Adrenal gland (tissue), 12 donors: Measurements from ENCODE around the gene CSF1R. TPM values are rescaled to one million over a fixed set of nuclear protein-coding genes. Genes with fewer than 3 reads are reported as not detected.

Experiments
- DNase-seq, 7 donors: peaks; one replicate each; pipeline ENCODE4 v3.0.0-alpha.2; 2019 to 2020
- H3K27ac ChIP-seq, 5 donors: fragments of 200-600 bp; sonication (generic) in 4 of 5; 1 replicate in 3 of 5; 2 replicates in 2 of 5; pipeline versions ENCODE4 v1.5.1 to v1.8.0; 2016 to 2020; ENCODE audit warnings: mild to moderate bottlenecking in 1 of 5
- H3K27me3 ChIP-seq: fragments of 200-600 bp; 2 replicates; pipeline ENCODE4 v1.8.0; 2021
- H3K36me3 ChIP-seq, 2 donors: fragments of 200-600 bp; replicated peaks in 1 of 2; 1 replicate in 1 of 2; 2 replicates in 1 of 2; pipeline versions ENCODE4 v1.5.1 to v1.8.0; 2018 to 2022
- H3K4me1 ChIP-seq, 2 donors: fragments of 200-600 bp; replicated peaks in 1 of 2; 1 replicate in 1 of 2; 2 replicates in 1 of 2; pipeline versions ENCODE4 v1.5.1 to v1.8.0; 2018 to 2021
- H3K4me3 ChIP-seq, 4 donors: fragments of 200-600 bp; sonication (generic) in 3 of 4; one replicate each; pipeline ENCODE4 v1.5.1; 2016 to 2018
- H3K9me3 ChIP-seq, 3 donors: fragments of 200-600 bp; sonication (generic) in 1 of 3; replicated peaks in 1 of 3; 1 replicate in 2 of 3; 2 replicates in 1 of 3; pipeline versions ENCODE4 v1.5.1 to v1.8.0; 2016 to 2021
- CTCF ChIP-seq, 6 experiments: fragments of 450-650 bp in 4 of 6; fragments of 200-600 bp in 2 of 6; sonication (generic) in 1 of 6; IDR thresholded peaks; 1 replicate in 5 of 6; 2 replicates in 1 of 6; pipeline versions ENCODE4 v1.5.1 to v1.8.0; 2016 to 2021; ENCODE audit warnings: antibody characterized with exemption in 6 of 6, mild to moderate bottlenecking in 2 of 6, moderate library complexity in 1 of 6
- POLR2A ChIP-seq, 2 donors: fragments of 450-650 bp; IDR thresholded peaks; one replicate each; pipeline ENCODE4 v1.6.1; 2017; ENCODE audit warnings: antibody characterized with exemption in 2 of 2, mild to moderate bottlenecking in 2 of 2, moderate library complexity in 1 of 2
- whole genome bisulfite sequencing, 4 donors: extraction: QIAGEN DNeasy Blood & Tissue Kit in 2 of 4; methylation state at CpG; one replicate each; pipeline versions ENCODE4 v1.1.5 to v1.1.7; 2013 to 2017; 5-methylcytosine and 5-hydroxymethylcytosine counted together
- intact Hi-C, 2 donors: fragments of 100-400 bp; cut with DNase I; formaldehyde crosslinking; loops; one replicate each; pipeline versions ENCODE4 v1.14.1 to v1.15.0; 2022 to 2023
- polyA plus RNA-seq, 3 donors: library from polyadenylated mRNA; stranded (reverse); fragments of 200-250 nt in 2 of 3; fragments of 350-450 nt in 1 of 3; fragmentation: Illumina TruSeq in 1 of 3; extraction: RNeasy Lipid Tissue Mini Kit (QIAGEN cat#74804) in 1 of 3; gene quantifications; one replicate each; pipeline ENCODE4 v1.2.3, GENCODE V29; 2013 to 2014
- total RNA-seq, 9 donors: library from RNA; depleted of rRNA in 4 of 9; stranded (reverse); fragments of >200 nt in 4 of 9; fragments of 120-200 nt in 1 of 9; fragmentation: NEBNext Ultra II Directional in 1 of 9; extraction: Animal tissue kit (Norgen Biotek cat#: 25700) in 1 of 9; gene quantifications; one replicate each; pipeline versions ENCODE4 v1.1.0 to v1.2.4, GENCODE V29; 2013 to 2023
- donor health status: healthy with polysubstance abuse.
- donor health status: Bipolar disorder and iron deficiency.
- donor health status: DM: yes; HTN: yes; CAD: no.
- donor health status: DM: no; HTN: no; CAD: no.
- donor health status: DM: no; HTN: no; CAD: no.
- donor health status: DM: yes; HTN: yes; CAD: no.

The CSF1R gene
- total and polyA plus RNA-seq, 12 donors: 4.6 to 165 (median 72.4) TPM

- Histone ChIP-seq H3K4me3 (no peak overlapping the region), H3K36me3 (peaks cover 0 to 77% of the 10 kb centered on the region in 2 donors), H3K27me3 (no peaks in the 10 kb centered on the region), H3K27ac (no peak overlapping the region), H3K4me1 (peaks cover 10 to 16% of the 10 kb centered on the region in 2 donors), H3K9me3 (no peaks in the 10 kb centered on the region)
- intact Hi-C loops: no loop called here
- 87 to 93% (median 91%) methylated on average over 4 of the region's 4 CpGs for WGBS, 4 donors
- DNase-seq: no peak
- TF ChIP-seq POLR2A (IDR thresholded peaks at IDR 0.05) (no peak), CTCF (IDR thresholded peaks at IDR 0.05) (no peak)
Measured at GRCh38 chr5:150026682-150027172, 59.6 kb downstream of the CSF1R start.

DNA sequence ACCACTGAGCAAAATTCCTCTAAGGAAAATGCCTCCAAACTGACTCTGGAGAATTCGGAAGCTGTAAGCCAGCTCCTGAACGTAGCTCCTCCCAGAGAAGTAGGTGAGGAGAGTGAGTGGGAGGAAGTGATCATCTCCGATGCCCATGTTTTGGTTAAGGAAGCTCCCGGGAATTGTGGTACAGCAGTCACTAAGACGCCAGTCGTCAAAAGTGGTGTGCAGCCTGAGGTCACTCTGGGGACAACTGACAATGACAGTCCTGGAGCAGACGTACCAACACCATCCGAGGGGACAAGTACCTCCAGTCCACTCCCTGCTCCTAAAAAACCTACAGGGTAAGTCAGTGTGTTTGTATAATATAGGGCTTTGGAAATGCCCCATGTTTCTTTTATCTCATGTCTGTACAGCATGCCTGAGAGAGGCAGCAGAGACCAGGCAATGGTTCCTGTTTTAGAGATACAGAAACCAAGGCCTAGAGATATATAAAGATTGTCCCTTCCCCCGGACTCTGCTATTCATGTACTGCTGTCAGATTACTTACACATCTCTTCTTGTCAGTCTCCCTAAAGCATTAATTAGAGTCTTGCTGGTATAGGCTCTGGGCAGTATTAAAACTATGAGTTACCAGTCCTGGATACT, 61.9 kb downstream of the CSF1R start:
- Histone ChIP-seq H3K4me3 (no peak overlapping the region), H3K9me3 (no peaks in the 10 kb centered on the region), H3K27me3 (no peaks in the 10 kb centered on the region), H3K4me1 (peaks cover 17 to 27% of the 10 kb centered on the region in 2 donors), H3K36me3 (peaks cover 0 to 77% of the 10 kb centered on the region in 2 donors), H3K27ac (no peak overlapping the region)
- DNase-seq: no peak
- intact Hi-C loops: no loop called here
- TF ChIP-seq CTCF (IDR thresholded peaks at IDR 0.05): no peak
- no peak for TF ChIP-seq POLR2A (IDR thresholded peaks at IDR 0.05)
- WGBS, 4 donors: 59 to 78% (median 77%) methylated on average over 8 to 9 of the region's 9 CpGs

GRCh38 chr5:150023136-150023535, 63.2 kb downstream of the CSF1R start:
- Histone ChIP-seq H3K27ac (peak overlapping the region in 3 of 5 donors; percentile 0 to 78 (median 75)), H3K9me3 (no peaks in the 10 kb centered on the region), H3K36me3 (peaks cover 0 to 82% of the 10 kb centered on the region in 2 donors), H3K4me3 (no peak overlapping the region), H3K4me1 (peaks cover 17 to 30% of the 10 kb centered on the region in 2 donors), H3K27me3 (no peaks in the 10 kb centered on the region)
- intact Hi-C loops: no loop called here
- DNase-seq: no peak
- WGBS, 4 donors: 82 to 95% (median 87%) methylated on average over 1 of the region's 1 CpG
- no peak for TF ChIP-seq CTCF (IDR thresholded peaks at IDR 0.05)

- peaks cover 17 to 34% of the 10 kb centered on the region in 2 donors for H3K4me1 ChIP-seq
- no peaks in the 10 kb centered on the region for H3K27me3 ChIP-seq
- TF ChIP-seq POLR2A (IDR thresholded peaks at IDR 0.05): no peak
- TF ChIP-seq CTCF (IDR thresholded peaks at IDR 0.05): no peak
- H3K36me3 ChIP-seq: peaks cover 0 to 82% of the 10 kb centered on the region in 2 donors
- intact Hi-C loops: no loop called here
- no peaks in the 10 kb centered on the region for H3K9me3 ChIP-seq
- no peak for DNase-seq
- WGBS, 4 donors: 67 to 85% (median 71%) methylated on average over 2 of the region's 2 CpGs
- peak overlapping the region in 1 of 4 donors; percentile 1 for H3K4me3 ChIP-seq
- H3K27ac ChIP-seq: peak overlapping the region in 4 of 5 donors; percentile 75 to 81 (median 77)
Measured at GRCh38 chr5:150022681-150023080, 63.7 kb downstream of the CSF1R start.
